HL-60/S4 treated with retinoic acid at 250 ng/mL for 4 days and 3 days (cell line): Measurements from ENCODE around the gene TMEM187.

Source experiments
- in situ Hi-C: fragments of 300-500 bp; cut with MboI; formaldehyde crosslinking; loops from 2 replicates; pipeline ENCODE4 v1.7.0; 2022; ENCODE audit warnings: low sequenced_read_pairs

TMEM187 gene

GRCh38 chrX:153995504-153995903, 22.9 kb downstream of the TMEM187 start:
- in situ Hi-C loops: no loop called here

- in situ Hi-C loops: no loop called here
Observed at GRCh38 chrX:153999359-154000037, 26.9 kb downstream of the TMEM187 start.

DNA sequence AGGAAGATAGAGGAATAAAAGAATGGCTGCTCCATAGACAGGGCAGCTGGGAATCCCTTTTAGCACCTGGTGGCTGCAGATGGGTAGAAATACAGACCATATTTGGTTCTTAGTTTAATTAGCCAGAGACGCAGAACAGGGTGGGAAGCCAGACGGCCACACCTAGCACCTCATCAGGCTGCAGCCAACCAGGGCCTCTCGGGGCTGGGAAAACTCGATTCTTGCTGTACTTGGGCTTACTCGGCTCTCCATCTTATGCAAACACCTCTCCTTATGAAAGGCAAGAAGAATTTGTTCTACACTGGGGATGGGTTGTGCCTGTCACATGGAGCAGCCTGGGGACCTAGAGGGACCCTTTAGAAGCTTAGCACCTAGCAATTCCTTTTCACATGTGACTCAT, 27.5 kb downstream of the TMEM187 start:
- in situ Hi-C loops: no loop called here

DNA sequence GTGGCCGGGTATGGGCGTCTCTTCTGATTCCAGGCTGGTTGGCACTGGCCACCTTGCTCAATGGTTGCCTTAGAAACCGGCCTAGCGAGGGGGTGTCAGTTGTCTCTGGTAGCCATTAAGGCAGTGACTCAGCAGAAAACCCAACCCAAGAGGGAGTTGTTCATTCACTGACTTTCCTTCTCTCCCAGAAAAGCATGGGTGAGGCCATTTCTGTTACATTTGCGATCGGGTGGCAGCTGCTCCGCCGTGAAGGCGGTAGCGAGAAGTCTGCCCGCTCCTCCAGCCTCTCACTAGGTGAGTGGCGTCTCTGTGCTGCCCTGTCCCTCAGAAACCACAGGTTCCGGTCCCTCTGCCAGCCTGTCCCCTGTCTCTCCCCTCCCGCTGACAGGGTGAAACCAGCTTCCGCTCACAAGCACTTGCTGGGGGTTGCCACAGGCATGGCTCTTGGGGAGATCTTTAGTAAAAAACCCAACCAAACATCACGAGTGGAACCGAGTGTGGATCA, 29.7 kb downstream of the TMEM187 start:
- in situ Hi-C loops: no loop called here

GRCh38 chrX:154004315-154004714, 31.8 kb downstream of the TMEM187 start:
- in situ Hi-C loops: no loop called here

- in situ Hi-C loops: no loop called here
Observed at GRCh38 chrX:154006947-154007346, 34.4 kb downstream of the TMEM187 start.

DNA sequence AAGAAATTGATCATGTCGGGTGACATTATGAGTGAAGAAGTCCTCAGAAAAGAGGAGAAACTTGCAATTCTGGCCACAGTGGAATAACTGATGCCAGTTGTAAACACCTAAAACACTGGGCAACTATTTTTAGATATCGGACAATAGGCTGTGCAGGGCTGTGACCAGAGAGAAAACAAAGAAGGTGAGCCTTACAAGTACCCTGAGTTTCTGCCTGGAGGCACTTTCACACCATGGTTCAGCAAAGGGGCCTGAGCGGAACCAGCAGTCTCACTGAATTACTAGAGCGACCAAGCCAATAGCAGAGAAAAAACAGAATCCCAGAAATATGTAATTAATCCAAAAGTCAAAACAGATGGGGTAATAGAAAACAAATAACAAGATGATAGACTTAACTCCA, 36.0 kb downstream of the TMEM187 start:
- in situ Hi-C loops: no loop called here

GRCh38 chrX:154010330-154011087, 38.0 kb downstream of the TMEM187 start:
- in situ Hi-C loops: no loop called here

DNA sequence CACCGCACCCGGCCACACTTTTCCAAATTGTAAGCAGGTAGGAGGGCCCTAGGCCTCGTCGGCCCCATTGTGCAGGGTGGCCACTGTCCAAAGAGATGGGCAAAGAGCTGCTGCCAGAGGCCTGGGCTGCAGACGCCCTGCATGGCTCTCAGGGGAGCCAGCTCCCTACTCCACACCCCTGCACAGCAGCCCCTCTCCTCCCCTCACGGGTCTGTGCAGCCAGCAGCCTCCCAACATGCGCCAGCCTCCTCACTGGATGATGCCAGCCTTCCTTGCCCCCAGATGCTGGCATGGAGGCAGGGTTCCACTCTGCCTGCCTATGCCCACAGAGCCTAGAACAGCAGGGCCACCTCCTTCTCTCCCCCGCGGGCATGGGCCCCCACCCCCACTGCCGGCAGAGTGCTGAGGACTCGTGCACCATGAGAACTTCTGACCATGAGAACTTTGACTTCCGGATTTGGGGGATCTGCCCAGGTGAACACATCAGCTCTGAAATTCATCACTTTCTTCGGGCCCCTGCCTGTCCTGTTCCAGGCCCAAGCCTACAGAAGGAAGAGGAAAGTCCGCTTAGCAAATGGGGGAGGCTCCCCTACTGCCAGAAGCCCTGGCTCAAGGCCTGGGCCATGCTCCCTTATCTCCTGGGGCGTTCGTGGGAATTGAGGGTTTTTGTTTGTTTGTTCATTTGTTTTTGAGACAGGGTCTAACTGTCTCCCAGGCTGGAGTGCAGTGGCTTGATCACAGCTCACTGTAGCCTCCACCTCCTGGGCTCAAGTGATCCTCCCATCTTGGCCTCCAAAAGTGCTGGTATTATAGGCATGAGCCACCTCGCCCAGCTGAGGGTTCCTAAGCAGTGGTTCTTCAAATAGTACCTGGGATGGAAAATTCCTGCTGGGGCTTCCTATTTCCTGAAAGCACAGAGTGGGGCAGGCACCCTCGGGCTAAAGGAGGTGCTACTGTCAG, 39.1 kb downstream of the TMEM187 start:
- in situ Hi-C loops: no loop called here

GRCh38 chrX:154012336-154012991, 39.9 kb downstream of the TMEM187 start:
- in situ Hi-C loops: no loop called here

DNA sequence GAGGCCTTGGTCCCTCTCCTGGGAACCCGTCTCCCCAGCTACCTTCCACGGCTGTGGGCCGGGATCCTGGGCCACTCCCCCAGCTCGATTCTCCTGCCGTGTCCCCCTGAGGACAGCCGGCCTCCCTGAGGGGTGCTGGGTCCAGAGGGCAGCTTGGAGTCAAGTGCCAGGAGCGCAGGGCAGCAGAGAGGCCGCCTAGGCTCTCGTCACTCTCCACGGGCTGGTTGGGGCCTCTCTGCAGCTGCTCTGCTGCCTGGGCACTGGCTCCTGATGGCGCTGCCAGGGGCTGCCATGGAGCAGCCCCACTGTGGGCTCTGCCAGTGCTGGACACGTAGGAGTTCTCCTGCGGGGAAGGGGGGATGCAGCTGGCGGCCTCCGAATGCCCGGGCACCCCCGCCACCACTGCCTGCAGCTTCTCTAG, 40.5 kb downstream of the TMEM187 start:
- in situ Hi-C loops: no loop called here

- in situ Hi-C loops: no loop called here
Observed at GRCh38 chrX:154013614-154014360, 41.2 kb downstream of the TMEM187 start.

GRCh38 chrX:154014429-154015380, 42.2 kb downstream of the TMEM187 start:
- in situ Hi-C loops: no loop called here

DNA sequence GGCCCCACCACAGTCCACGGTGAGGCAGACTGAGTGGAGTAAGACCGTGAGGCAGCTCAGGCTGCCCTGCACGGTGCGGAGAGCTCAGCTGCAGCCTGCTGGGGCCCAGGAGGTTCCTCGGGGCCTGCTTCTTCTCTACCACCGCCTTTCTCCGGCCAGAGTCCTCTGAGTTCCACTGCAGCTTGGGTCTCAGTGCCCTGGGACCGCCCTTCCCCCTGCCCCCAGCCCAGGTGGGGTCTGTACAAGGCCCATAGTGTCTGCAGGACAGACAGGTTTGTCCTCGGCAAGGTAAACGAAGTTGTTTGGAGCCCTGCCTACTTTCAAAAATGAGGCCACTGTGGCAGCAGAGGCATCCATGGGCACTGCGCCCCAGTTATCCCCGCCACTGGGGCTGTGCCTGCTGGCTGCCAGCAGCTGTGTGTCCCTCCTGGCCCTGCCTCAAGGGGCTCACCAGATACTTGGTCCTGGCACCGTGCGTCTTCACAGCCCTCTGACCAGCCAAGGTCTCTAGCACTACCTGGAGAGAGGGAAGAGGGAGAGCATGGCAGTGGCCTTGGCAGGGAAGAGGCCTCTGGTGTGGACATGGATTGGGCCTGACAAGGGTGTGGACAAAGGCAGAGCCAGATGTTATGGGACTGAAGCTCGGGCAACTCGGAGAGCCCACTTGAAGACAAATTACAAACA, 43.2 kb downstream of the TMEM187 start:
- in situ Hi-C loops: no loop called here

DNA sequence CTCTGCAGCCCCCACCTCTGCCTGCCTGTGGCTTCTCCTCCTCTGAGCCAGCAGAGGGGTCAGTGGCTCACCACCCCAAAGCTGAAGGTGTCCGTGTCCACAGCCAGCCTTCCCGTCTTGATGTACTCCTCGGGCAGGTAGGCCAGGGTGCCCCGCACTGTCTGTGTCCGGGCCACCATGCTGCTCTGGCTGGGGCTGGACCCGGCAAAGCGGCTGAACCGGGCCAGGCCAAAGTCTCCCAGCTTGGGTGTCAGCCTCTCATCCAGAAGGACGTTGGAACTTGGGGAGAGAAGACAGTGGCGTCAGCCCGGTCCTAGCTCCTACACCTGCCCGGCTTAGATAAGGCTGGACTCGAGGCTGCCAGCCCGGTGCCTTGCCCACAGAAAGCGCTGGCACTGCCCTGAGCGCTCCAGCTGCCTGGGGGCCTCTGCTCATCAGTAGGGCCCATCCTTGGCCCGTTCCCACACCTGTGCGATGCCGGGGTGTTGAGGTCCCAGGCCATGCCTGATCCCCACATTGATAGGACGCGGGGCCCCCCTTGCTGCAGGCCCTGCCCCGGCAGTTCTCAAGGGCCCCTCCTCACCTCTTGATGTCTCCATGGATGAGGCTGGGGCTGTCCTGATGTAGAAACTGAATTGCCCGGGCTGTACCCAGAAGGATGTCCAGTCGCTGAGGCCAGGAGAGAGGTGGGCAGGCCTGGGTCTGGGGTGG, 44.0 kb downstream of the TMEM187 start:
- in situ Hi-C loops: no loop called here

- in situ Hi-C loops: no loop called here
Observed at GRCh38 chrX:154017766-154018517, 45.4 kb downstream of the TMEM187 start.

DNA sequence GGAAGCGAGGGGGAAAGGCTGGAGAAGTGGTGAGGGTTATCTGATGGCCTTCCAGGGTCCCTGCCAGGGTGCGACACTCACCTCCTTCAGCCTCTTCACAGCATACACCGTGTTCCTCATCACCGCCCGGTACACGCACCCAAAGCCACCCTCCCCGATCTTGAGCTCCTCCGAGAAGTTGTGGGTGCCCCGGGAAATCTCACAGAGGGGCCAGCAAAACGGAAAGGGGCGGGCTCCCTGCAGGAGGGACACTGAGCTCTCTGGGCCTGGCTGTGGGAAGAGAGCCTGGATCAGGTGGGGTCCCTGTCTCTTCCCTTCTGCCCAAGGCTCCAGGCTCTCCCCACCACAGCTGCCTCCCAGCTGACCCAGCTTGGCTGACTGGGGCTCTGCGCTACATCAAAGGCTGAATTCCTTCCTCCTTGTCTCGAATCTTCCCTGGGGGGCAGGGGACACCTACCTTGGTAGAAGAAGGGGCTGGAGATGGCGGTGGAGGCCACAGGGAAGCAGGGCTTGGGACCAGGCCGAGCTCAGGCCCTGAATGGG, 46.0 kb downstream of the TMEM187 start:
- in situ Hi-C loops: no loop called here
